ENCODE measurements around the gene PGA3.
"Not testable (repeated sequence)": the region's sequence is repeated elsewhere in the genome, so short reads cannot be mapped to it uniquely, and the experiment has no call there.

PGA3 gene

DNA sequence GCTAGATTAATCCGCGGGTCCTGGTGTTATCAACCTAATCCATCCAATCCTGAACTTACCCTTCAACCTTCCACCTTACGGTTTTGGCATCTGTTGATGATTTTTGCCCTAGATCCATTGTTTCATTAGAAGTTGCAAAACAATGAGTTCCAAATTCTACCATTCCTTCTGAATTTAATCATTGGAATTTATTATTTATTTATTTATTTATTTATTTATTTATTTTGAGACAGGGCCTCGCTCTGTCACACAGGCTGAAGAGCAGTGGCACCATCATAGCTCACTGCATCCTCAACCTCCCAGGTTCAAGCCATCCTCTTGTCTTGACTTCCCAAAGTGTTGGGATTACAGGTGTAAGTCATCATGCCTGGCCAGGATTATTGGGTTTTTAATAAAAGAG lies 21.8 kb upstream of the PGA3 start:
- no peak for DNase-seq
- H3K27me3 Mint-ChIP-seq, result peaks cover 31% of the 10 kb centered on the region
- H3K27ac Mint-ChIP-seq, result no peak overlapping the region
- H3K9me3 Mint-ChIP-seq, result no peaks in the 10 kb centered on the region
- no peaks in the 10 kb centered on the region for H3K4me1 Mint-ChIP-seq
- H3K4me3 Mint-ChIP-seq, result no peak overlapping the region
- CTCF ChIA-PET, result no interaction called here
- no peaks in the 10 kb centered on the region for H3K36me3 Mint-ChIP-seq

DNA sequence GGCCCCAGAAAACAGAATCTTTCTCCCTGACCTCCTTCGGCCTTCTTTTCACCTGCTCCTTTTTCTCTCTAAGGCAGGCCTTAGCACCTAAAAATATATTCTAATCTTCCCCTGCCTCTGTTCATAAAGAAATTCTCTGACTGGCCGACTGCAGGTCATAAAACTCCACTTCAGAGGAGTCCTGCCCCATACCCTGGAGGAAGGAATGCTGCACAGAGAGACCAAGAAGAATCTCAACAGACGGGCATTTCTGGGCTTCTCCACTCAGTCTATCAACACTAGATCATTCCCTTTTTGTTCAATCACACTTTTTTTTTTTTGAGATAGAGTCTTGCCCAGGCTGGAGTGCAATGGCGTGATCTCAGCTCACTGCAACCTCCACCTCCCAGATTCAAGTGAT lies 19.7 kb upstream of the PGA3 start:
- Mint-ChIP-seq H3K9me3 (no peaks in the 10 kb centered on the region), H3K27me3 (peaks cover 22% of the 10 kb centered on the region), H3K27ac (no peak overlapping the region), H3K4me1 (peaks cover 2% of the 10 kb centered on the region), H3K4me3 (no peak overlapping the region), H3K36me3 (no peaks in the 10 kb centered on the region)
- no peak for DNase-seq
- CTCF ChIA-PET, result interaction anchor here (1.0 to 7.2 kb wide), 2 partner anchors 102 to 352 kb away, joined by 3 to 65 read pairs; no protein-coding TSS in a partner anchor

DNA sequence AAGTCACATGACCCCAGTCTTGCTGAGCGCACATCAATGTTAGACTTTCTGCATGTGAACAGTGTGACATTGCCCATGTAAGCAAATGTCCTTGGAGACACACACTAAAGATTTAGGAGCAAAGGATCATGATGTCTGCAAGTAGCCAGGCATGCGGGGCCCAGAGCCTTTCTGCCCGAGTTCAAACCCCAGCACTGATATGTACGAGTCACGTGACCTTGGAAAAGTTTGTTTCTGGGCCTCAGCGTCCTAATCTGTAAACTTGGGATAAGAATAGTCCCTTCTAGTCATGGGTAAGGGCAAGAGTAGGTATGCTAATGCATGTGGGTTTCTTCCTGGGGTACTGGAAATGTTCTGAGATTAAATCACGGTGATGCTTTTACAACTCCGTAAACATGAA lies 16.8 kb upstream of the PGA3 start:
- H3K27ac Mint-ChIP-seq, result no peak overlapping the region
- no peak overlapping the region for H3K4me3 Mint-ChIP-seq
- H3K4me1 Mint-ChIP-seq, result peaks cover 2% of the 10 kb centered on the region
- CTCF ChIA-PET, result interaction anchor here (0.6 to 7.2 kb wide), 19 partner anchors 8 to 412 kb away, joined by 3 to 65 read pairs (median 4); no protein-coding TSS in a partner anchor
- no peak for DNase-seq
- H3K27me3 Mint-ChIP-seq, result peaks cover 7% of the 10 kb centered on the region
- no peaks in the 10 kb centered on the region for H3K36me3 Mint-ChIP-seq
- no peaks in the 10 kb centered on the region for H3K9me3 Mint-ChIP-seq

DNA sequence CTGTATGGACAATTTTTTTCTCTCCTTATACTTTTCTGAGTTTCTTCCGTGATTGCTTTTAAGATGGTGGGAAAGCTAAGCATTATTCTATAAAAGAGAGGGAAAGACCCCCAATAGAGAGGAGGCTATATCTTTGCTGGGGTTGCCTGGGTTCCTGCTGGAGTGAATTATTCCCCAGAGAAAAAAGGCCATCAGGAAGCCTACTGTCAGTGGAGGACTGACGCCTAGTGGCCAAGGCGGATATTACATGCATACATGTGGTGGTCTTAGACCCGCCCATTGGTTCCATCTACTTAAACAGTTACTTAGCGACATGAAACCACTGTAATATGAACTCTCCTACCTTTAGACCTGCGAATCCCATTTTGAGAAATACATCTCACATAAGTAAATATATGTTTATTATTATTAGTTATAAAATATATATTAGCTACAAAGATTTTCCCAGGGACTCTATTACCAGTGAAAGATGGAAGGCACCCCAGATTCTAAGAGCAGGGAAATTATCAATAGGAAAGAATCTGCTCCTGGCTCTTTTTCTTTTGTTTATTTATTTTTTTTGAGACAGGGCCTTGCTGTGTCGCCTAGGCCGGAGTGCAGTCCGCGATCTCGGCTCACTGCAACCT lies 15.7 kb upstream of the PGA3 start:
- no peaks in the 10 kb centered on the region for H3K36me3 Mint-ChIP-seq
- H3K27ac Mint-ChIP-seq, result no peak overlapping the region

DNA sequence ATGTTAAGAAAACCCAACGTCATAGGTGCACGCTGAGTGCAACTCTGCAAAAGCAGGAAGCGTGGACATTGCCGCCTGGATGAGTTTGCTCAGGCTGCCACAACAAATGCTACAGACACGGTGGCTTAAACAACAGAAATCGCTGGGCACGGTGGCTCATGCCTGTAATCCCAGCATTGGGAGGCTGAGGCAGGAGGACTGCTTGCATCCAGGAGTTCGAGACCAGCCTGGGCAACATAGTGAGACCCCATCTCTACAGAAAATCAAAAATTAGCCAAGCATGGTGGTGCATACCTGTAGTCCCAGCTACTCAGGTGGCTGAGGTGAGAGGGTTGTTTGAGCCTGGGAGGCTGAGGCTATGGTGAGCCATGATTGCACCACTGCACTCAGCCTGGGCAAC lies 13.4 kb upstream of the PGA3 start:
- DNase-seq, result no peak
- Mint-ChIP-seq H3K27ac (no peak overlapping the region), H3K36me3 (no peaks in the 10 kb centered on the region), H3K9me3 (no peaks in the 10 kb centered on the region), H3K4me1 (peaks cover 2% of the 10 kb centered on the region), H3K4me3 (no peak overlapping the region), H3K27me3 (peaks cover 15% of the 10 kb centered on the region)
- CTCF ChIA-PET, result interaction anchor here (7.2 kb wide), 1 partner anchor 358 kb away, joined by 65 read pairs; no protein-coding TSS in a partner anchor

More for the DNA sequence above, 15.7 kb upstream of the PGA3 start:
- H3K4me1 Mint-ChIP-seq, result peaks cover 2% of the 10 kb centered on the region
- H3K9me3 Mint-ChIP-seq, result no peaks in the 10 kb centered on the region
- H3K4me3 Mint-ChIP-seq, result no peak overlapping the region
- peaks cover 7% of the 10 kb centered on the region for H3K27me3 Mint-ChIP-seq
- CTCF ChIA-PET, result interaction anchor here (0.7 to 7.2 kb wide), 32 partner anchors 10 to 412 kb away, joined by 3 to 65 read pairs (median 4); partner anchors contain the start of genes CD6 and TMEM109
- DNase-seq, result peak; percentile 86

DNA sequence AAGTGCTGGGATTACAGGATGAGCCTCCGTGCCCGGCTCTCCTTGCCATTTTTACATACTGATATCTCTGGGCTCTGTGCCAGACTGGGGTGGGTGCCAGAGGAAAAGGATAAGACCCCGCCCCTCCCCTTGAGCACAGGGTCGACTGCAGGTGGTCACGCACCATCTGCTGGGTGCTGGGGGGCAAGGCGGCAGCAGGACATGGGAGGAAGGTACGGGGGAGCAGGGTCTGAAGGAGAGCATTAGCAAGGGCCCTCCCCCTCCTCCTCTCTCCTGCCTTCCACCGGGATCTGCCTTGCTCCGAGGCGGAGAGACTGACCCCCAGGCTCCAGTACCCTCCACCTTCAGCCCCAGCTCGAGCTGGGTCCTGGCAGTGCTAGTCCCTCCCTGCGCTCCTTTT lies 9.7 kb upstream of the PGA3 start:
- Mint-ChIP-seq H3K9me3 (peaks cover 2% of the 10 kb centered on the region), H3K27me3 (peaks cover 22% of the 10 kb centered on the region), H3K36me3 (no peaks in the 10 kb centered on the region), H3K4me1 (no peaks in the 10 kb centered on the region), H3K4me3 (no peak overlapping the region), H3K27ac (no peak overlapping the region)
- CTCF ChIA-PET, result no interaction called here
- no peak for DNase-seq

DNA sequence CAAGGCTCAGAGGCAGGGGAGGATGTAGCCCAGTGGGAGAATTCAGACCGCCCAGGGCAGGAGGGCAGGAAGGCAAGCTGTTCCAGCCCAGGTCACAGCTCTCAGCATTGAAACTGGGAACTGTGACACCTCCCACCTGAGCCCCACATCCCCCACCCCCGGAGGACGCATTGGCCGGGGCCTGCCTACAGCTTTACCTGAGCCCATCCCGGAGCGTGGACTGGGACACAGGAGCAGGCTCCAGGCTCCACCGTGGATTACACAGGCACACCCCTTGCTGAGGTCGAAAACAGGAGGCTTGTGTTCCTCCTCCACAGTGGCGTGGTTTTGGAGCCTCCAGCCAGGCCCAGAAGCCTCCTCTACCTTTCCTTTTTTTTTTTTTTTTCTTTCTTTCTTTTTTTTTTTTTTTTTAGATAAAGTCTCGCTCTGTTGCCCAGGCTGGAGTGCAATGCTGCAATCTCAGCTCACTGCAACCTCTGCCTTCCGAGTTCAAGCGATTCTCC lies 9.1 kb upstream of the PGA3 start:
- Mint-ChIP-seq H3K9me3 (peaks cover 3% of the 10 kb centered on the region), H3K27me3 (peaks cover 25% of the 10 kb centered on the region), H3K27ac (no peak overlapping the region), H3K4me1 (no peaks in the 10 kb centered on the region), H3K36me3 (no peaks in the 10 kb centered on the region), H3K4me3 (no peak overlapping the region)
- CTCF ChIA-PET, result no interaction called here
- no peak for DNase-seq

DNA sequence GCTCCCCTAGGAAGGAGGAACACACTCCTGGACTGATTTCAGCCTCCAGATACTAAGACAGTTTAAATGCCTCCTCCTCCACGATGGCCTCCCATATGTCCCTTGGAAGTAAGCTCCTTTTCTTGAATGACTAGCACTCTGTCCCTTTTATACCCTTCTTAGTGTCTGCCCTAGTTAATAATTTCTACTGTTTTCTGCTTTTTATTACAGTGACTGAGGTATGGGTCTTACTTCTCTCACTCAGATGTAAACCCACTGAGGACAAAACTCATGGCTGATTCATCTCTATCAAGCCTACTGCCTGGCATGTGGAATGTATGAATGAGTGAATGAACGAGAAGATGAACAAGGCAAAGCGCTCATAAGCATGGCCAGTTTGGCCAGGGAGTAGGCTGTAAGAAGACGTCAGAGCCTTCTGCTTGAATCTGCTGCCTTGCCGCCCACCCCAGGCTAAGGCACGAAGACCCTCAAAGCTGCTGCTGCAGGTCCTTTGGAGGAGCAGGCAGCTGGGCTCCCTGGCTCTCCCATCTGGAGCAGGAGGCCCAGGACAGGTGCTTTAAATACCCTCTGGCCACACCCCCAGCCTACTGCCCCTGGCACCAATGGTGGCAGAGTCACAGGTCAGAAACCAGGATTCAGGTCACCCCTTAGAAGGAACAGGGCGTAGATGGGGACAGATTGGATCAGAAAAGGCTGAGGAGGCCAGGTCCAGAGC lies 8.2 kb upstream of the PGA3 start:
- H3K27ac Mint-ChIP-seq, result no peak overlapping the region
- CTCF ChIA-PET, result no interaction called here

DNA sequence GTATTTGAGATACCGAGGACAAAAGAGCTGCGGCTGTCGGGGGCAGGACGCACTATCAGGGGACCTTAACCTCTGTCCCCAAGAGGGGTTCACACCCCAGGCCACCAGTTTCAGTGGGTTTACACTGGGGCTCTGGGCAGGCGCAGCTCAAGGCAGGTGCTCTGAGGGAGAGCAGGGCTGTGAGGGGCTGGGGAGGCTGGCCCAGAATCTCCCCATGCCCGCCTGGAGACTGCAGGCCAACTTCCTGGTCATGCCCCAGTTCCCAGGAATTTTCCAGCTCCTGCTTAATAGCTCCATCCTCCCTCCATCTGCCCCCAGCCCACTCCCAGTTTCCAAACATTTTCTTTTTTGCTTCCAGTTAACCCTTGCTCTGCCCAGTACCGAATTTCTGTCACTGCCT lies 7.6 kb upstream of the PGA3 start:
- peaks cover 35% of the 10 kb centered on the region for H3K27me3 Mint-ChIP-seq
- H3K36me3 Mint-ChIP-seq, result no peaks in the 10 kb centered on the region
- CTCF ChIA-PET, result no interaction called here
- no peak overlapping the region for H3K27ac Mint-ChIP-seq
- no peaks in the 10 kb centered on the region for H3K4me1 Mint-ChIP-seq
- no peak for DNase-seq
- H3K4me3 Mint-ChIP-seq, result no peak overlapping the region
- H3K9me3 Mint-ChIP-seq, result peaks cover 5% of the 10 kb centered on the region

More for the DNA sequence above, 8.2 kb upstream of the PGA3 start:
- no peak for DNase-seq
- peaks cover 30% of the 10 kb centered on the region for H3K27me3 Mint-ChIP-seq
- H3K4me1 Mint-ChIP-seq, result no peaks in the 10 kb centered on the region
- H3K9me3 Mint-ChIP-seq, result peaks cover 5% of the 10 kb centered on the region
- no peaks in the 10 kb centered on the region for H3K36me3 Mint-ChIP-seq
- no peak overlapping the region for H3K4me3 Mint-ChIP-seq

DNA sequence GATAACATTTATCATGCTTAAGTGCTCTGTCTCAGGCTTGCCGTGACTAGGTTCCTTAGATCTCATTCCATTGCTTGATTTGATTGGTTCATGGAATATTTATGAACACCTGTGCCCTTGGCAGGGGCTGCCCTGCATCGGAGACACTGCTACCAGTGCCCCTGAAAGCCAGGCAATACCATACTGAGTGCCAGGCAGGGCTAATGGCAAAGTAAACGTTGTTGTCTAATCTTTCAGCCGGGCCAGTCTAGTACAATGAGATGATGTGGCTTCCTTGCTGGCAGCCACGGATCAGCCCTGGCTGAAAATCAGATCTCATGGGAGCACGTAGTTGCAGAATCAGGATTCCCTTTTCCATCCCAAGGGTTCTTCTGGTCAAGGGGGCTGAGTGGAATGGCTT lies 5.0 kb upstream of the PGA3 start:
- no peak for DNase-seq
- Mint-ChIP-seq H3K27ac (no peak overlapping the region), H3K27me3 (peaks cover 56% of the 10 kb centered on the region), H3K4me1 (no peaks in the 10 kb centered on the region), H3K36me3 (no peaks in the 10 kb centered on the region), H3K4me3 (no peak overlapping the region), H3K9me3 (peaks cover 5% of the 10 kb centered on the region)
- CTCF ChIA-PET, result interaction anchor here (1.8 kb wide), 1 partner anchor 11 kb away, joined by 7 read pairs; no protein-coding TSS in a partner anchor

DNA sequence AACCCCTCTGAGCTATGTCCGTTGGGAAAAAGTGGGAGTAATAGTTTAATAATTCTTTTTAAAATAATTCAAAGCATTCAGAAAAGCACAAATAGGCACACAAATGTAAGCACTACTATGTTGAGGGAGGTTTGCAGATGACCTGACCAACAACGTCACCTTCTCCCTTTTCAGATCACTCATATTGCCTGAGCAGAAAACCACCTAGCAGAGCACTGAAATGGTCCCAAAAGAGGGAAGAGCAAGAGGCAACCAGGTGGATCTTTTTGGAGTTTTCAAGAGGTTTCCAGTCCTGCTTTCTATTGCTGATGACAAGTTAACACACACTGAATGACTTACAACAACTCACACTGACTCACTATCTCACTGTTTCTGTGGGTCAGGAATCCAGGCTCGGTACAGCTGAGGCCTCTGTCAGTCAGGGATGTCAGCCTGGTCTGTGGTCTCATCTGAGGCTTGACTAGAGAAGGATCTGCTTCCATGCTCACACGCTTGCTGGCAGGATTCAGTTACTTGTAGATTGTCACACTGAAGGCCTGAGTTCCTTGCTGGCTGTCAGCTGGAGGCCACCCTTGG lies 4.3 kb upstream of the PGA3 start:
- no peak overlapping the region for H3K27ac Mint-ChIP-seq
- no peak overlapping the region for H3K4me3 Mint-ChIP-seq
- H3K9me3 Mint-ChIP-seq, result peaks cover 5% of the 10 kb centered on the region
- no peaks in the 10 kb centered on the region for H3K4me1 Mint-ChIP-seq
- H3K36me3 Mint-ChIP-seq, result no peaks in the 10 kb centered on the region
- CTCF ChIA-PET, result interaction anchor here (1.8 kb wide), 1 partner anchor 11 kb away, joined by 7 read pairs; no protein-coding TSS in a partner anchor
- H3K27me3 Mint-ChIP-seq, result peaks cover 53% of the 10 kb centered on the region
- no peak for DNase-seq

DNA sequence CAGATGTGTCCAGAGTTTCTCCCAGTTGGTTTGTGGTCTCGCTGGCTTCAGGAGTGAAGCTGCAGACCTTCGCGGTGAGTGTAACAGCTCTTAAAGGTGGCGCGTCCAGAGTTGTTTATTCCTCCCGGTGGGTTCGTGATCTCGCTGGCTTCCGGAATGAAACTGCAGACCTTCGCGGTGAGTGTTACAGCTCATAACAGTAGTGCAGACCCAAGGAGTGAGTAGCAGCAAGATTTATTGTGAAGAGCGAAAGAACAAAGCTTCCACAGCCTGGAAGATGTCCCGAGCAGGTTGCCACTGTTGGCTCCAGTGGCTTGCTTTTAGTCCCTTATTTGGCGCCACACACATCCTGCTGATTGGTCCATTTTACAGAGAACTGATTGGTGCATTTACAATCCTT lies 1.8 kb upstream of the PGA3 start:
- CTCF ChIA-PET, result no interaction called here
- DNase-seq, result no peak
- no peaks in the 10 kb centered on the region for H3K4me1 Mint-ChIP-seq

DNA sequence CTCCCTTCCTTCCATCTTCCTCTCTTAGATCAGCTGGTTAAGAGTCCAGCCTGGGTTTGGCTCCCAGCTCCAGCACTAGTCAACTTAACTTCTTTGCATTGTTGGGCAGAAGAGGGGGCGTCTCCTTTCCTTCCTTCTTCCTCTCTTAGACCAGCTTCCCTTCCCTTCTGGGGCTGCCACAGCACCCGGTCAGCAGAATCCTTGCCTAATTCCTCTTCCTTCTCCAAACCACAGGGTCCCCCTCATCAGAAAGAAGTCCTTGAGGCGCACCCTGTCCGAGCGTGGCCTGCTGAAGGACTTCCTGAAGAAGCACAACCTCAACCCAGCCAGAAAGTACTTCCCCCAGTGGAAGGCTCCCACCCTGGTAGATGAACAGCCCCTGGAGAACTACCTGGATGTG lies 558 bp downstream of the PGA3 start:
- DNase-seq, H3K4me3 Mint-ChIP-seq, H3K36me3 Mint-ChIP-seq, H3K27ac Mint-ChIP-seq, CTCF ChIA-PET, H3K9me3 Mint-ChIP-seq, H3K4me1 Mint-ChIP-seq: not testable (repeated sequence)
- H3K27me3 Mint-ChIP-seq, result peaks cover 42% of the 10 kb centered on the region

More for the DNA sequence above, 1.8 kb upstream of the PGA3 start:
- Mint-ChIP-seq H3K4me3 (no peak overlapping the region), H3K27me3 (peaks cover 42% of the 10 kb centered on the region), H3K27ac (no peak overlapping the region), H3K9me3 (peaks cover 5% of the 10 kb centered on the region), H3K36me3 (no peaks in the 10 kb centered on the region)

DNA sequence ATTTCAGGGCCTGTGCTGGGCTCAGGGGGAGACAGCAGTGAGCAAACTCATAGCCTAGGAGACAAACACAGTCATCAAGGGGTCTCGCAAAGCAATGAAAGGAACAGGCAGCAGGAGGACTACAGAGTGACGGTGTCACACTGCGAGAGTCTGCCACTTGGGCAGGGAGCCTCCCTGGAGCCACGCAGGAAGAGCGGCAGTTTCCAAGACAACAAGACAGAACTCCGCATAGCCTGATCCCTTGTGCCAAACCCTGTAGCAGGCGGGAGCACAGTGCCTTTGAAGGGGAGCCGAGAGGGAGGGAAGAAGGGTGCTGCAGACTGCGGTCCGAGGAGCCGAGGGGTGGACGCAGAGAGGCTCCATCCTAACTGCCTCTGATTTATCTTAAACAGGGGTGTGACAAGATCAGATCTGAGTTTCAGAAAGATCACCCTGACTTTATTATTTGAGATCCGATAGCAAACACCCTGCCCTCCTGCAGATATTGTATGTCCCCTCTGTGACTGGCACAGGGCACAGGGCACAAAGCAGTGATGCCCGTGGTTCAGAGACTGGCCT lies 1.3 kb downstream of the PGA3 start:
- H3K4me1 Mint-ChIP-seq, CTCF ChIA-PET, H3K4me3 Mint-ChIP-seq, H3K9me3 Mint-ChIP-seq, H3K36me3 Mint-ChIP-seq, DNase-seq, H3K27ac Mint-ChIP-seq: not testable (repeated sequence)
- peaks cover 36% of the 10 kb centered on the region for H3K27me3 Mint-ChIP-seq
